DND-41 (cell line): Measurements from ENCODE around the gene GNA14.

Source experiments
- CTCF ChIP-seq: IDR thresholded peaks from 2 replicates; pipeline ENCODE4 v1.5.1; 2012; ENCODE audit warnings: borderline replicate concordance, low read length, moderate library complexity, mild to moderate bottlenecking; ENCODE audit not compliant: poor library complexity, severe bottlenecking; ENCODE audit errors: extremely low read depth
- EZH2 ChIP-seq: IDR thresholded peaks from 3 replicates; pipeline ENCODE4 v1.6.1; 2012; ENCODE audit warnings: borderline replicate concordance, low read depth, mild to moderate bottlenecking, moderate library complexity, low read length, inconsistent platforms; ENCODE audit not compliant: severe bottlenecking

- TF ChIP-seq CTCF (no peak), EZH2 (no peak)
Measured at GRCh38 chr9:77616191-77616590, 31.9 kb downstream of the GNA14 start.
